ENCODE results near the gene SMOC1. TPM values are rescaled to one million over a fixed set of nuclear protein-coding genes. Genes with fewer than 3 reads are reported as not detected.
A peak's percentile ranks its signal among the peaks of the same experiment; 100 is the strongest.

The SMOC1 gene
- total RNA-seq, 1 experiment from 2014 or later = not detected

GRCh38 chr14:70018230-70018629, 139.0 kb downstream of the SMOC1 start:
- Histone ChIP-seq H3K9ac (ENCODE audit: low read length) (no peak overlapping the region), H2AFZ (ENCODE audit: low read length) (no peak overlapping the region), H3K4me1 (ENCODE audit: insufficient read depth, low read length) (no peaks in the 10 kb centered on the region), H3K27me3 (ENCODE audit: low read length) (peaks cover 96% of the 10 kb centered on the region), H3K9me2 (replicated peaks; ENCODE audit: low read length) (no peaks in the 10 kb centered on the region), H3F3A (ENCODE audit: low read length, unreplicated experiment) (no peaks in the 10 kb centered on the region), H3K4me2 (ENCODE audit: low read length) (no peak overlapping the region), H3K27ac (ENCODE audit: low read length) (no peak overlapping the region), H3K36me3 (ENCODE audit: low read depth, low read length) (no peaks in the 10 kb centered on the region), H3K9me3 (ENCODE audit: low read length) (no peaks in the 10 kb centered on the region), H4K20me1 (ENCODE audit: low read length) (no peaks in the 10 kb centered on the region), H3K4me3 (ENCODE audit: low read length) (no peak overlapping the region), H3K79me2 (ENCODE audit: low read length) (no peaks in the 10 kb centered on the region)
- DNase-seq = no peak
- TF ChIP-seq EZH2 (IDR thresholded peaks at IDR 0.05; ENCODE audit: low read length, unreplicated experiment) (no peak), EZH2phosphoT487 (IDR thresholded peaks at IDR 0.05; ENCODE audit: borderline replicate concordance, low read length) (no peak), CTCF (conservative IDR thresholded peaks at IDR 0.05; ENCODE audit: low read depth, low read length) (no peak)
- intact Hi-C loops (cut with micrococcal nuclease) = no loop called here
- CTCF ChIA-PET = interaction anchor here (0.6 kb wide), 1 partner anchor 56 kb away, joined by 3 read pairs; no protein-coding TSS in a partner anchor
- no peak for ATAC-seq
- POLR2A ChIA-PET (ENCODE audit: unreplicated experiment) = no interaction called here
- no TSS peak for BruUV-seq (replicated peaks)

- Histone ChIP-seq H3F3A (ENCODE audit: low read length, unreplicated experiment) (no peaks in the 10 kb centered on the region), H4K20me1 (ENCODE audit: low read length) (no peaks in the 10 kb centered on the region), H3K4me1 (ENCODE audit: insufficient read depth, low read length) (no peaks in the 10 kb centered on the region), H3K27ac (ENCODE audit: low read length) (no peak overlapping the region), H3K4me2 (ENCODE audit: low read length) (no peak overlapping the region), H3K9me3 (ENCODE audit: low read length) (no peaks in the 10 kb centered on the region), H2AFZ (ENCODE audit: low read length) (no peak overlapping the region), H3K27me3 (ENCODE audit: low read length) (peaks cover 96% of the 10 kb centered on the region), H3K79me2 (ENCODE audit: low read length) (no peaks in the 10 kb centered on the region), H3K9ac (ENCODE audit: low read length) (no peak overlapping the region), H3K4me3 (ENCODE audit: low read length) (no peak overlapping the region), H3K9me2 (replicated peaks; ENCODE audit: low read length) (no peaks in the 10 kb centered on the region), H3K36me3 (ENCODE audit: low read depth, low read length) (no peaks in the 10 kb centered on the region)
- intact Hi-C loops (cut with micrococcal nuclease) = no loop called here
- ATAC-seq = 0 out of 2 replicates have a peak, but pooled peaks have one; percentile 11
- CTCF ChIA-PET = interaction anchor here (0.6 kb wide), 1 partner anchor 55 kb away, joined by 3 read pairs; no protein-coding TSS in a partner anchor
- DNase-seq = no peak
- TF ChIP-seq EZH2 (IDR thresholded peaks at IDR 0.05; ENCODE audit: low read length, unreplicated experiment) (no peak), EZH2phosphoT487 (IDR thresholded peaks at IDR 0.05; ENCODE audit: borderline replicate concordance, low read length) (no peak)
- no TSS peak for BruUV-seq (replicated peaks)
- POLR2A ChIA-PET (ENCODE audit: unreplicated experiment) = no interaction called here
These were observed 139.5 kb downstream of the SMOC1 start for GRCh38 chr14:70018713-70019211.

- POLR2A ChIA-PET (ENCODE audit: unreplicated experiment) = interaction anchor here (0.7 kb wide), 1 partner anchor 144 kb away, joined by 14 read pairs; no protein-coding TSS in a partner anchor
- intact Hi-C loops (cut with micrococcal nuclease) = no loop called here
- H3K4me3 ChIP-seq (ENCODE audit: low read length) = no peak overlapping the region
- H3K79me2 ChIP-seq (ENCODE audit: low read length) = no peaks in the 10 kb centered on the region
- H4K20me1 ChIP-seq (ENCODE audit: low read length) = no peaks in the 10 kb centered on the region
- CTCF ChIA-PET = no interaction called here
- no peaks in the 10 kb centered on the region for H3K9me2 ChIP-seq (replicated peaks; ENCODE audit: low read length)
- no peaks in the 10 kb centered on the region for H3K4me1 ChIP-seq (ENCODE audit: insufficient read depth, low read length)
- no peaks in the 10 kb centered on the region for H3F3A ChIP-seq (ENCODE audit: low read length, unreplicated experiment)
- no peak overlapping the region for H3K4me2 ChIP-seq (ENCODE audit: low read length)
- BruUV-seq (replicated peaks) = no TSS peak
- H3K27me3 ChIP-seq (ENCODE audit: low read length) = peaks cover 95% of the 10 kb centered on the region
- no peak for ATAC-seq
- H3K27ac ChIP-seq (ENCODE audit: low read length) = no peak overlapping the region
- DNase-seq = no peak
- TF ChIP-seq EZH2 (IDR thresholded peaks at IDR 0.05; ENCODE audit: low read length, unreplicated experiment) = no peak
- no peak for TF ChIP-seq EZH2phosphoT487 (IDR thresholded peaks at IDR 0.05; ENCODE audit: borderline replicate concordance, low read length)
- no peak for TF ChIP-seq CTCF (conservative IDR thresholded peaks at IDR 0.05; ENCODE audit: low read depth, low read length)
- H3K9ac ChIP-seq (ENCODE audit: low read length) = no peak overlapping the region
- H3K9me3 ChIP-seq (ENCODE audit: low read length) = no peaks in the 10 kb centered on the region
- no peak overlapping the region for H2AFZ ChIP-seq (ENCODE audit: low read length)
- no peaks in the 10 kb centered on the region for H3K36me3 ChIP-seq (ENCODE audit: low read depth, low read length)
These were observed 140.5 kb downstream of the SMOC1 start for GRCh38 chr14:70019695-70020094.

Data from PC-3 (cell line).